ENCODE results near the gene ASTN2.
A peak's percentile ranks its signal among the peaks of the same experiment; 100 is the strongest.

Gene ASTN2

DNA sequence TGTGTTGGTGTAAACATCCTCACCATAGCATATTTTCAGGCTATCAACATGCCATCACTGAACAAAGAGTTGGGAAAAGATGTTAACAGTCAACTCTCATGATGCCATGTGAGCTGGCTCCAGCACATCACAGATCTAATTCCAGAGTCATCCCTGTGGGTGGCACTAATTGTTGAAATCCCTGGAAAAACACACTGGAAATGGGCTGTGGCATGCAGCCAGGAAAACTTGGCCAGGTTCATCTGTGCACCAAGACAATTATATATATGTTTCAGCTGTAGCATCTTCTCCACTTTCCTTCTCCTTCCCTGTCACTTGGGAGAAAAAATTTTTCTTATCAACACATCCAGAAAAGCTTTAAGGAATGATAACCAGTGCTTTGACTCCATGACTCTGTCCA is 414.0 kb downstream of the ASTN2 start:
- DNase-seq: no peak

DNA sequence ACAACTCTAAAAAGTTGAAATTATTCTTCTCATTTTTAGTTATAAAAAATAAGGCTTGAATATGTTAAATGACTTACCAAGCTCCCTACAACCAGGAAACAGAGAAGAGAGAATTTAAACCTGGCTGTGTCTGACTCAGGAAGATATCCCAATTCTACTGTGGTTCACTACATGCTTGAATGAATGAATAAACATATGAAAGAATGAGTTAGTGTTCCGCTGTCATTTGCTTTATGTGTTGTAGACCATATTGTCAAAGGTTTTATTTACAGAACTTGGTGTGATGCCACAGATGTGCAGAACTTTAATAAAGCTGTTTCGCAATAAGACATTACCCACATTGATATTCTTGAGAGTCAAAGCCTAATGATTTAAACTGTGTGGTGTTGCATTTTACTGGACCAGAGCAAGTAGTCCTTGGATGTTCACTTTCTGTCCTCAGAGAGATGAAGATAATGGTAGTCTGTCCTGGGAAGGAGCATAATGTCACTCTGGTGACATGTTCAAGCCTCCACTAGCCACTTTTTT is 414.6 kb downstream of the ASTN2 start:
- no peak for DNase-seq

DNA sequence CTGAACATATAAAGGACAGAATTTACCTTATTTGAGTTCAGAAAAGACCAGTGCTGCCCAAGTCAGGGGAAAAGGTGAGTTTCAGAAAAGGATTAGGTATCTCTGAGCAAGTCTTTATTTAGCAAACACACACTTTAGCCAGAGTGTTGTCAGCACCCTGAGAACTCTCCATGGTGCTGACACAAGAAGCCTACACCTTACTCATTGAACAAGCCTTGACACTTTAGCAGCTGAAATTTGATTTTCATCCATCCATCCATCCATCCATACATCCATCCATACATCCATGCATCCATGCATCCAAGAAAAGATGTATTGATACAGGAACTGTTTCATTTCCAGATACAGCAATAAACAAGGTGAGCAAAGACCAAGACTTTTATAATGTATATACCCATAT is 416.6 kb downstream of the ASTN2 start:
- peak in 1 of 2 donors; percentile 3 for DNase-seq

DNA sequence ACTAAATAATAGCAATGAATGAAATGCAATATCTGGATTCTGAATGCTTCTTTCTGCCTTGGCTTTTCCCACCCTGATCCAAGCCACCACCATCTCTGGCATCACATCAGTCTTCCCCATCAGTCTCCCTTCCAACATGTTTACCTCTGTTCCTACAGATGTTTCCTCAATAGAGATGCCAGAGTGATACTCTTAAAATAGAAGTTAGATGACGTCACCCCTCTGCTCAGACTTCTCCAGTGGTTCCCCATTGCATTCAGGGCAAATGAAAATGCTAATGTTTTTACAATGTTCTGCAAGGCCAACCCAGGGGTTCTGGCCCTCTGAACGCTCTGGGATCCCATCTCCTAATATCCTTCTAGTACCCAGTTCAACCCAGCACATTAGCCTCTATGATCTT is 422.0 kb downstream of the ASTN2 start:
- DNase-seq: peak; percentile 11 to 45

DNA sequence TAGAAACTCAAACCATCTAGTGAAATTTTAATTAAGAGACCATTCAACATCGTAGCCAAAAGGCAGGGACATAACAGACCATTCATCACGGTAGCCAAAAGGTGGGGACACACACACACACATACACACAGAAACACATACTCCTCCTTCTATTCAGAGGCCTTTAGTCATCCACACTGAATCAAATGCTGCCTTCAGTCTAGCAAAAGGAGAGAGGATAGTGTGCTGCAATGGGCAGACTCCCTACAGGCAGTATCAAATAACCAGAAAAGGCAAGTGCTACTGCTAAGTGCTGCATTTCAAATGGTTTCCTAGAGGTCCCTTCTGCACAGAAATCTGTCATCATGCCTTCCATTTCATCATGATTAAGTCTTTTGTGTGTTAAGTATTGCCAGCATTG is 423.8 kb downstream of the ASTN2 start:
- DNase-seq: no peak

DNA sequence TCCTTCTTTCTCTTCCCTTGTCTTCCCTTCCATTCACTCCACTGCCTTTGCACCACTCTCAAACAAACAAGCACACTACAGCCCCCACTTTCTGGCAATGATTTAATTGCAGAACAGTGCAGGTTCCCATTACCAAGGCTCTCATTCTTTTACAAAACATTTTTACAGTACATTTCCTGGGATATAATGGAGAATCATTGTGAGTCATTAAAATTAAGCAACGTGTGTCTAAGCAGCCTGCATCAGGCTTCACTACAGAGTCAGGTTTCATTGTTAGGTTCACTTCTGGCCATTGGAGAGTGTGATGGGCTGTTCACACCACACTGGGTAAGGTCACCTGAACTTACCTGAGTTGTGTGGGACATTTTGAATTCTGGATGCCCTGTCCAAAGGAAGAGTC is 424.3 kb downstream of the ASTN2 start:
- peak; percentile 10 to 17 for DNase-seq

DNA sequence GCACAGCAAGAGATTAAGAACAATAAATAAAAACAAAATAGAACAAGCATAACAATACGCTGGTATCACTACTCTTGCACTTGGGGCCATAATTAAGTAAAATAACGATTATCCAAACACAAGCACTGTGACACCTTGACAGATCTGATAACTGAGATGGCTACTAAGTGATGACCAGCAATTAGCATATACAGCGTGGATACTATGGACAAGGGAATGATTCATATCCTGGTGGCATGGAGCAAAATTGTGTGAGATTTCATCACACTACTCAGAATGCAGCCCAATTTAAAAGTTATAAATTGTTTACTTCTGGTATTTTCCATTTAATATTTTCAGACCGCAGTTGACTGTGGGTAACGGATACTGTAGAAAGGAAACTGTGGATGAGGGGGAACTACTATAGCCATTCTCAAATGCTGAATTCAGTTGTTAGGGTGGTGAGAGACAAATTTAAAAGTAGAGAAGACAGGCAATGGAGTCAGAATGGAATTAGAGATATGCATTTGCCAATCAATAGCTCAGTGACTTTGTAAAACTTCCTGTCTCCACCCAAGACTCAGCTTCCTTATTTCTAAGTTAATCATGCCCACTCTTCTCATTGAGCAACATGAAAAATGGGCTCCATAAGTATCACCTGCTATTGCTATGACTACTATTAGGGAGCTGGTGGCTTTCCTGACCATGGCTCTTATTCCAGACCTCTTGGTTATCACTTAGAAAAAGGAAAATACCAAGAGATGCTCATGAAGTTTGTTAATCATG is 427.0 kb downstream of the ASTN2 start:
- peak; percentile 22 to 43 for DNase-seq

DNA sequence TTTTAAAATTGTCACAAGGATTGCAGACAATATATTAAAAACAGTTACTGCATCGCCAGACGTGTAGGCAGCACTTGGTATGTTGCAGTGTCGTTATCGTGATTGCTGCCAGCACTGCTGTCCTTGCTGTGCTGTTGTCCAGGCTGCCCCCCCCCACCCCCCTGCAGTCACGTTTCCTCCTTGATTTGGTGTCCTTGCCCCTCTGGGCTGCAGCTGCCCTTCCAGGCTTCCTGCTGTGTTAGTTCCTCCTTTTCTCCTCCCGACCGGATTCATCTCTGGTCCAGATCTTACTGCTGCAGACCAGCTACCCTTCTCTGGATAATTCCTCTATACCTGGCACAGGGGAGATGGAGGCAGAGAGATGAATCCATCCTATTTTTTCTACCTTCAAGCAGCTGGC is 428.8 kb downstream of the ASTN2 start:
- no peak for DNase-seq

DNA sequence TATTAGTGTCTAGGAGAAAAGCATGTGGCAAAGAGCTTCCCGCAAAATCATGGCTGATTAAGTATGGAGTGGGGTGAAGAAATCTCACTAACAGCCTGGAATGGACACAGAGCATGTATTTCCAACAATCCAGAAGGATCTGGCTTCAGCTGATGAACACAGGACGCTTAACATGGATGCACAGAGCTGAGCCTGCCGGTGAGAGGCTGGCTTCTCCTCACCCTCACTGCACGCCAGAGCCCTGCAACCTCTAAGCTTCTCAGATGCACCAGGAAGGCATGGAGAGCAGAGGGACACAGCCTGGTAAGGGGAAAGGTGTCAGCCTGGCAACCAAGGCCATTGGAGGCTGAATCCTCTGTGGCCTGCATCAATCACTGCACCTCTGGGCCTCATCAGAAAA is 429.3 kb downstream of the ASTN2 start:
- no peak for DNase-seq

DNA sequence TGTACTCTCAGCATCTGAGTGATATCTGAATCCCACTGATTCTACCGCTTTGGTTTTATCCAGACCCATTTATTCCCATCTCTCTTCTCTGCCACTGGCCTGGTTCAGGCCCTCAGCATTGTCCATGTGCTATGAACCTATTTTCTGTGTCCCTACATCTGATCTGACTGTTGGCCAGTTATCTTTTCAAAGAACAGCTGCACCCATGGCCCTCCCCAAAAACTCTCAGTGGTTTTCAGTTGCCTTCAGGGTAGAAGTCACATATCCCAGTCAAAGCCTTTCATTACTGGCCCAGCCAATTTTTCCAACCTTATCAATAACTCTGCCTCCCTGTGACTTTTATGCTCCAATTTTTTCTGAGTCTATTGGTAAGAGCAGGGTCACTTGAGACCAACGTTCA is 430.7 kb downstream of the ASTN2 start:
- DNase-seq: no peak

DNA sequence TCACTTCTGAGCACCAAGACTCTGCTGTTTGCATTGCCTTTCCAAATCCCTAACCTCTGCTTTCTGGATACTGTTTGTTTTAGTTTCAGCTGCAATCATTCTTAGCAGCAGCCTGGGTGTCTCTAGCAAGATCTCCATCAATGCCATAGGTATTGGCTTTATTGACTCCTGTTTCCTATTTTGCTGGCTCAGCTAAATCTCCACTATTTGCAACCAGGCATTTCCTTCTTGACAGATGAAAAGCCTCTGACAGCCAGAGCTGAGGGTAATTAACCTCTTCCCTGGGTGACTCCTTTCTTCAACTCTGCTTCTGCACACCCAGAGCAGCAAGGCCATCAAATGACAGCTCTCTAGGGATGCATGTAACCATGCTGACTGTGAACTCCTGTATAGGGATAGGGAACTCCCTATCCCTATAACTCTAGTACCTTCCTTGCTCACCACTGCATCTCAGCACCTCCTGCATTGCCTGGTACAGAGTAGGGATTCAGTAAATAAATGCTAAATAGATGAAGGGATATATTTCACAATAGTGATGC is 434.2 kb downstream of the ASTN2 start:
- DNase-seq: no peak

DNA sequence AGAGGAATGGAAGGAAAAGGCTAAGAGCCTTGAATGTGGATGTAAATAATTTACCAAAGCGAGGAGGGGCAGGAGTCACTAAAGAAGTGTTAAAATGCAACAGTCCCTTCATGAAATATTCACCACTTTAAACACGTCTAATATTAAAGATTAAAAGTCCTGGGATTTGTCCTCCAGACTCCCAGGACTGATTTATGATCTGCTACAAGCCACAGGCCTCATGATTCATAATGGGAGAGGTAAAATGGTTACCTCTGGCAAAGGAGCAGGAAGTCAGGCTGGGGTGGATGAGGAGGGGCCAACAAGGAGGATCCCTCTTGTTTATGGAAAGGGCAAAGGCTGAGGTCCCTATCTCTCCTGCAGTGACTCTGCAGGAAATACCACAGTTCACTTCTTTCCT is 435.4 kb downstream of the ASTN2 start:
- DNase-seq: no peak

DNA sequence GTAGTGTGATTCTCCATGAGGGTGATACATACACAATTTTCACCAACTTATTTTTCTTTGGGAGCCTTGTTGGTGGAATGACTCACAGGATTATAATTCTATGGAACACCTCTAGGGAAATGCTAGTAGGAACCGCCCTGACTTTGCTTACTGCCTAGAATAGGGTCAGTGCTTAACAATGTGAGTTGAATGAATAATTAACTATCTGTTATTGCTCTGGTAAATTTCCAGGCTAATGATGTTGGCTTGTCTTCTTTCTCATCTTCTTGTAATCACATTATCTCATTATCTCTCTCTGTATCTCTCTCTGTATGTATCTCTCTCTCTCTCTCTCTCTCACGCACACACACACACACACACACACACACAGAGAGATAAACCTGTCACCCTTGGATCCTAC is 436.7 kb downstream of the ASTN2 start:
- DNase-seq: no peak

DNA sequence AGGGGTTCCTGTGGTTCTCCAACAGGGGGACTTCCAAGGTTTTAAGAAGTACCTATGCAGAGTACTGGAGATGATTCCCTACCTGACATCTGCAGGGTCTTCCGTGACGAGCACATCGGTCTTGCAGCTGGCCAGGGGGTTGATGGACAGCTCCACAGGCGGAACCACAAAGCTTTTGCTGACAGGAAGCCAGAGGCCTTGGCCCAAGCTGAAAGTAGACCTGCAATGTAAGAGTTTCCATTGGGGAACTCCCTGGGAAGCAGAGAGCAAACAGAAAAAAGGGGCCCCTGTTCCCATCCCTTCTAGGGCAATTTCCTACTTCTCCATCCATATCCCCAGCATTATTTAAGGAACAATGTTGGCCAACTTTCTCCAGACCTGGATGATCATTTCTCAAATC is 439.7 kb downstream of the ASTN2 start:
- no peak for DNase-seq

DNA sequence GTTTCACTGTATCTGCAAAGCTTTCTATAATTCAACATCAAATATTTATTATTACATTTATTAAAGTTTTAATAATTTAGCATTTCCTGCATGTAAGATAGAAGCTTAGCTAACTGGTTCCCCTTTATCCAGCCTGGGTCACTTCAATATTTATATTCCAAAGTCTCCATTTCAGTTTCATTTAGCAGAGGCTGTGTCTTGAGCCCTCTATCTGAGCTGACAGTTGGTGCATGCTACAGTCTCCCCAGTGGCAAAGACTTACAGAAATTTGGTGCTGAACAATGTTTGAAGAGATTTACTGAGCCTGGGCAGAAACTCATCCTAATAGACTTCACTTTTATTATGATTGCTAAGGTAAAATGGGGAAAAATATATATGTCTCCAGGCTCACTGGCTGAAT is 448.7 kb downstream of the ASTN2 start:
- DNase-seq: no peak

DNA sequence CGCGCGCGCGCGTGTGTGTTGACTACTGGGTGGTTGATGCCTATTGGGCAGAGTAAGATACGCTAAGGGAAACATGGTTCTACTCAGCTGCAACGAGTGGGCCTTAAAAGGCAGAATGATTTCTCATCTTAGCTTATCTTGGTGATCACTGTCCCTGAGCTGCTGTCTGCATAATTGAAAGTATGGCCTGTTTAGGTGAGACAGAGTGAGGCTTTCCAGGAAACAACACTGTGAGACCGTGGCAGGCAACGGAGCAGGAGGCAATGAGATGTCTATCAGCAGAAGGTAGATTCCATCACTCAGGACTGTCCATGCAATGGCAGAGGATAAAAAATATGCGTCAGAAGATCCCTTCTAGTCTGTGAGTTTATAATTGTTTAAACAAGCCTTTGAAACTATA is 450.6 kb downstream of the ASTN2 start:
- no peak for DNase-seq

DNA sequence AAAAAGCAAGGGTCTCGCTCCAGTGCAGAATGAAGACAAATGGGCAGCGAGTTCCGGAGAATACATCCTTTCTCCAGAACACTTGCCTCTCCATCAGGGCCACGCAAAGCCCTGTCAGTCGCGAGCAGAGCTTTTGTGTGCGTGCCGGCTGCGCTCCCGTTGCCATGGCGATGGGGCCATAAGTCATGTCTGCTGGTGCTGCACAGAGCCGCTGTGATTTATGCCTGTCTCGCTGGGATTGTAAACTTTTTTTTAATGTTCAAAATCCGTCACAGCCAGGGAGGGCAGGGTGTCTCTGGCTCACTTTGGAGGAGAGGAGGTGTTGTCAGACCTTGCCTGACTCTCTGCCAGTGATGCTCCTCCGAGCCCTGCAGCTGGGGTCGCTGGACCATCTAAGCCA is 455.0 kb downstream of the ASTN2 start:
- DNase-seq: no peak

DNA sequence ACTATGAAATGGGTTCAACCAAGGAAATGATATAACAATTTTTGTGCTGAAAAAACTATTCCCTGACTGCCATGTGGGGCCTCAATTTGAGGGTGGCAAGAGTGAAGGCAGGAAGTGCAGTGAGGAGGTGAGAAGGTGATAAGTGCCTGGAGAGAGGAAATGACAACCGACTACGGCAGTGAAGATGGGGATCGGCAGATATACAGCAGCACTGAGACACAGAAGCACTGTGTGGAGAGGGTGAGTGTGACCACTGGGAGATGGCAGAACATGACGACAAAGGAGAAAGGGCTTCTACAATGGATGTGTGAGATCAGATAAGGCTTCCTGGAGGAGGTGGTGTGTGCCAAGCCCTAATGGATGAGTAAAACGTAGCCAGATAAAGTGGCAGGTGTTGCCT is 456.0 kb downstream of the ASTN2 start:
- no peak for DNase-seq

DNA sequence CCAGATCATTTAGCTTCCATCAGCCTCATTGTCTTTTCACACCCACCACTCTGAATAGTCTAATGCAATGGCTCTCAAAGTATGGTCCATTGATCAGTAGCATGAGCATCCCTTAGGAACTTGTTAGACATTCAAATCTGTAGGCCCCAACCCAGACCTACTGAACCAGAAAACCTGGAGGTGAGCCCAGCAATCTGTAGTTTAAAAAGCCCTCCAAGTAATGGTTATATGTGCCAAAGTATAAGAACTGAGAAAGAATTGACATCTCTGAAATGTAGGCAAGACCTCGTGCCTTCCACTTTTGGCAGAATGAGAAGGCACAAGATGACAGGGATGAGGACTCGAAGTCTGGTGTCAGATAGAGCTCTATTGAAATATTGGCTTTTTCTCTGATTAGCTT is 460.1 kb downstream of the ASTN2 start:
- no peak for DNase-seq

DNA sequence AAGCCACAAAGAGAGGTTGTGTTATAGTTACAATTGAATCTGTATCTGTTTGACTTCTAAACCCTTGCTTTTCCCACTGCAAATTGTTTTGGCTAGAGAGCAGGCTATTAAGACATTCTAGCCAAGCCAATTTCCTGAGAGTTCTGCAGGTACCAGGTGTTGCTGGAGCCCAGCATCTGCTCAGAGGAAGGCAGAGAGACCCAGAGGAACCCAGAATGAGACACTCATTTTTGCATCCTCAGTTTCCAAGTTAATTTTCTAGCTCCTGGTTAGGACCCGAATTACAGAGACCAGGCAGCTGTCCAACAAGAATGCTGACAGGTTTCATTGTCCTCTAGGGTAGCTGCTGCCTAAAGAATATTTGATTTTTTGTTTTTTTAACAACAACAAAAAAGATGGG is 461.6 kb downstream of the ASTN2 start:
- no peak for DNase-seq

DNA sequence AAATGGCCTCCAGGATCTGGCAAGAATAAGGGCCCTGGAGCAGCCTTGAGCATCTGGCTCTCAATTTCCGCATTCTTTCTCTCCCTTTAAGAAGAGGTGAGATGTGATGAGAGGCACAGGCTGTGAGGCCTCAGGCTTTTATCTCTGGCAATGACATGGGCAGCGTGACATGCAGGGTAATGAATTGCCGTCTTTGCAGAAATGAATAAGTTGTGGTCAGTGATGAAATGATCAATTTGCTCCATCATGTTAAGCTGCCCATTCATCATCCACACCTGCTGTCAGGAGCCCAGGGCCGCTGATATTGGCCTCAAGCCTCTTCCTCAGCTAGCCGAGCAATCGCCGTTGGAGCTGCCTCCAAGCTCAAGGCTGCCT is 462.4 kb downstream of the ASTN2 start:
- no peak for DNase-seq

DNA sequence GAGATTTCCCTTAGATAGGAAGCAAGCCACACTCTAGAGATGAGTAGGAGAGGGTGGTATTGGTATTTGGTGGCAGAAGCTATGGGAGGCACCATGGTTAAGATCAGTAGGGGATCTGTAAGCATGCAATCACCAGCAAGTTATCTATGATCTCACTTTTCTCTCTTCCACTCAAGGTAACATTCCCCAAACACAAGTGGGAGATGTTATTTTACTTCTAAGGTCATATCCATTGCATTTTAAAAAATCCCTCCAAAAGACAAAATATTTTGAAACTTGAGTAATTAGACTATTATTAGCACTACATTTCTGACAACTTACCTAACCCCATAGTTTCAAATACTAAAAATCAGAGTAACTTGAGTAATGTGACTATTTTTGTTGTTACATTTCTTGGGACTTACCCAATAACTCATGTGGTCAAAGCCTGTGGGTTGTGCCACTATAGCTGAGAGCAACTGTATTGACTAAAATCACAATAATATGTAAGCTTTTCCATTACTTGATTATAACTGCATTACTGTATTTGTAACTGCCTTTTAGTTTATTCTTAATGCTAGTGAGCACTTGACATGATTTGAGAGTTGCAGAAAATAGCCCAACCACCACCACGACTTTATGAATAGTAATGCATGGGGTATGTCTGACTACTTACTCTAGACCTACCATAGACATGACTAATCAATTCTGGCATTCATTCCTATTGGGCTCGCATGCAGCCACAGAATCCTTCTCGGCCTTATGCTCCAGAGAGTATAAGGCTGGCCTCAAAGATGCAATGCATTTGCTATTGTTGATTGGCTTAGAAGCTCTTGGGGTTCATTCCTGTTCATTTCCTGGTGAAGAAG is 463.0 kb downstream of the ASTN2 start:
- DNase-seq: peak; percentile 46 to 73

DNA sequence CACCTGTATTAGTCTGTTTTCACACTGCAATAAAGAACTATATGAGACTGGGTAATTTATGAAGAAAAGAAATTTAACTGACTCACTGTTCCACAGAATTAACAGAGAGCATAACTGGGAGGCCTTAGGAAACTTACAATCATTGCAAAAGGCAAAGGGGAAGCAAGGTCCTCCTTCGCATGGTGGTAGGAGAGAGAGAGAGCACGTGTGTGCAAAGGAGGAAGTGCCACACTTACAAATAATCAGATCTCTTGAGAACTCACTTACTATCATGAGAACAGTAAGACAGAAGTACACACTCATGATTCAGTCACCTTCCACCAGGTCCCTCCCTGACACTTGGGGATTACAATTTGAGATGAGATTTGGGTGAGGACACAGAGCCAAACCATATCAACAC is 469.0 kb downstream of the ASTN2 start:
- peak; percentile 84 to 88 for DNase-seq
